ENCODE measurements around the gene AURKA. TPM values are rescaled to one million over a fixed set of nuclear protein-coding genes. Genes with fewer than 3 reads are reported as not detected.
A peak's percentile ranks its signal among the peaks of the same experiment; 100 is the strongest.
"Not testable (repeated sequence)": the region's sequence is repeated elsewhere in the genome, so short reads cannot be mapped to it uniquely, and the experiment has no call there.

Gene AURKA
- total RNA-seq, 2 donors from 2014 or later, result 0.92 to 1.0 TPM

DNA sequence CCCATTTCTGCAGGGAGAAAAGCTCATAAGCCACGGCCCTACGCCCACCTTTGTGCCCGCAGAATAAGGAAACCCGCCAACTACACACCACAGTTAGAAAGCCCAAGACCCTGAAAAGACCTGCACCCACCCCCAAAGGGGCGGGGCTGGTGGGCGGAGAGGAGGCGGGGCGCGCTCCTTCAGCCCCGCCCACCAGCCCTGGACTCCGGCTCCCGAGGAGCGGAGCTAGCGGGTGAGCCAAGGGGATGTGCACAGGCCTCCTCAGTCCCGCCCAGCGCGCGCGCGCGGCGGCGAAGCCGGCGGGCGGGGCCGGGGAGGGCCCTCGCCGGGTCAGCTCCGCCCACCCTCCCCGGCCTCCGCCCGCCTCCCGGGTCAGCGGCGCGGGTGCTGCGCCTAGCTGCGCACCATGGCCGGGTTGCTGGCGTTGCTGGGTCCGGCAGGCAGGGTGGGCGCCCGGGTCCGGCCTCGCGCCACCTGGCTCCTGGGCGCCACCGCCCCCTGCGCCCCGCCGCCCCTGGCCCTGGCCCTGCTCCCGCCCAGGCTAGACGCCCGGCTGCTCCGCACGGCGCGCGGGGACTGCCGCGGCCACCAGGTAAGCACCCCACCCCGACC is 33.3 kb downstream of the AURKA start, which contains the start of gene FAM210B:
FAM210B (plus strand) TSS at position 375 of the 612 bp plus-strand sequence; CDS start at position 407, 32 bp downstream.
- peak; percentile 73 to 86 (median 82) for DNase-seq
- H3K9me3 ChIP-seq (ENCODE audit: control insufficient read depth, low read length, poor library complexity, severe bottlenecking), result no peaks in the 10 kb centered on the region
- Mint-ChIP-seq H3K27me3 (no peaks in the 10 kb centered on the region), H3K27ac (peak within 1 kb of the TSS; percentile 65), H3K4me3 (peak within 1 kb of the TSS; percentile 87), H3K36me3 (ENCODE audit: low read depth) (peaks cover 4% of the 10 kb centered on the region), H3K4me1 (peaks cover 20% of the 10 kb centered on the region)
- ATAC-seq, result peak; percentile 100

DNA sequence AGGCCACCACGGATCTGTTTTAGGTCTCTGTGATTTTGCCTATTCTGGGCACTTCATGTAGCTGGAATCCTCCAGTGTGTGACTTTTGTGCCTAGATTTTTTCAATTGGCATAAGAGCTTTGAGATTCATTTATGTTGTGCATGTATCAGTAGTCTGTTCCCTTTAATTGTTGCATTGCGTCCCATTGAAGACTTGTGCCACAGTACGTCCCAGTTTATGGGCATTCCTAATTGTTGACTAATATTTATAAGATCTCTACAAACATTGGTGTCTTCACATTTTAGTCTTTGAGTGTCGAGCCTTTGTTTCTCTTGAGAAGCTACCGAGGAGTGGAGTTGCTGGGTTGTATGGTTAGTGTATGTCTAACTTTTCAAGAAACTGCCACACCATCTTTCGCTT is 33.9 kb downstream of the AURKA start:
- ATAC-seq (no peak), DNase-seq (no peak)
- Mint-ChIP-seq H3K36me3 (ENCODE audit: low read depth) (peaks cover 4% of the 10 kb centered on the region), H3K27ac (no peak overlapping the region), H3K4me3 (peak overlapping the region; percentile 78), H3K4me1 (peaks cover 20% of the 10 kb centered on the region), H3K27me3 (no peaks in the 10 kb centered on the region)
- no peaks in the 10 kb centered on the region for H3K9me3 ChIP-seq (ENCODE audit: control insufficient read depth, low read length, poor library complexity, severe bottlenecking)

DNA sequence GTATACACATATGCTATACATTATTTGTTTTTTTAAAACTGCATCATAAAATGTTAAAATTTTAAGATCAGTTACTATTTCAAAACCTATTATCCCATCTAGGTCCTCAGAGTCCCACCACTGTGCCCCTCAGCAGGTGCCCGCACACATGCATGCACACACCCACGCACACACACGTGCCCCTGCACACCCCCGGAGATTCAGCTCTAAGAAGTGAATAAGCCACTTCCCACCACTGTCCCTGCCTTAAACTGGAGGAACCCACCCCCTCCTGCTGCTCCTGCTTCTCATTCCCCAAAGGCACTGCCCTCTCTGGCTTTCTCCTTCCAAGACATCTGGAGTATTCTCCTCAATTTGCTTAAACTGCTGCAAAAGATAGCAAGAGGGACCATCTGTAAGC is 38.7 kb downstream of the AURKA start:
- peaks cover 16% of the 10 kb centered on the region for H3K27me3 Mint-ChIP-seq
- no peaks in the 10 kb centered on the region for H3K9me3 ChIP-seq (ENCODE audit: control insufficient read depth, low read length, poor library complexity, severe bottlenecking)
- peaks cover 7% of the 10 kb centered on the region for H3K4me1 Mint-ChIP-seq
- DNase-seq (no peak), ATAC-seq (no peak)
- no peak overlapping the region for H3K27ac Mint-ChIP-seq
- H3K4me3 Mint-ChIP-seq, result no peak overlapping the region
- no peaks in the 10 kb centered on the region for H3K36me3 Mint-ChIP-seq (ENCODE audit: low read depth)

DNA sequence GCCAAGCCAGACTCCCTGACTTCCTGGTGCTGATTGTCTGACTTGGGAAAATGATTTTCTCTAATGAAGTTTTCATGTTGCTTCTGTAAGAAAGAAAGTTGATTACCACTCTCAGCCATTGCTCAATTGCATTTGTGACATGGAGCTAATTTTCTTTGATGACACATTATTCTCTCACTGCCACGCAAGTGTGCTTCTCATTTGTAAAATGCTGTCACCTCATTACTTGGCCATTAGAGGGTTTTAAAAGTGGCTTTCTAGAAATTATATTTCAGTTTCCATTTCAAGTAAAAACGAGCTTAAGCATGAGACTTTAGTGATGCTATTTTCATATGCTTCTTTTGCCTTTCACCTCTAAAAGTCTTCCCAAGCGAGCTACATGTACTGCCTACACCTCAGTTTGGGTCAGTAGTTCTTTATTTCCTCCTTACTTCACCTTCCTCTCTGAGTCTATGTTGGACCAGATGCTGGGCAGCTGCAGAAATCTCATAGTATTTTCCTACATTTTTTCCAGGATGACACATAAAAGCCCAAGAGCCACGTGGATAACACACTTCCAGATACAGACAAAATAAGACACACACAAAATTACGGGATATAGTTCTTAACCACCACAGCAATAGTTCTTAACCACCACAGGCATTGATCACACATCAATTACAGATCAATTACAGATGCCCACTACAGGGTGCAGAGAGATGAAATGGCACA is 39.5 kb downstream of the AURKA start:
- H3K36me3 Mint-ChIP-seq (ENCODE audit: low read depth), result no peaks in the 10 kb centered on the region
- DNase-seq, result no peak
- no peak for ATAC-seq
- H3K4me1 Mint-ChIP-seq, result peaks cover 7% of the 10 kb centered on the region
- H3K9me3 ChIP-seq (ENCODE audit: control insufficient read depth, low read length, poor library complexity, severe bottlenecking), result no peaks in the 10 kb centered on the region
- no peak overlapping the region for H3K27ac Mint-ChIP-seq
- H3K4me3 Mint-ChIP-seq, result no peak overlapping the region
- peaks cover 24% of the 10 kb centered on the region for H3K27me3 Mint-ChIP-seq

DNA sequence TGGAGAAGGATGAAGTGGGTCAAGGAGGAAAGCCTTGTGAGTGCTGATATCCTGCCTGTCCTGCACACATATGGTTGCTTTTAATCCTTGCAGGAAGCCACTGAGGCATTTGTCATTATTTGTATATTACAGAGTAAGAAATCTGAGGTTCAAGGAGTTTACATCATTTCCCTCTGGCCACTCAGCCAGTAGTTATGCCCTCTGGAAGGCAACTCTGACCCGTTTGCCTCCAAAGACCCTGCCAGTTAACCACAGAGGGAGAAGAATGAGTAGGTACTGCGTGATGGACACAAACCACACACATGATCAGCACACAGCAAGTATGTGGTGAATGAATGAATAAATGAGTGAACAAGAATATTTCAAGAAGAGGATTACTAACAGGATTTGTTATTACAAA is 41.2 kb downstream of the AURKA start:
- ATAC-seq (no peak), DNase-seq (no peak)
- peaks cover 34% of the 10 kb centered on the region for H3K27me3 Mint-ChIP-seq
- H3K9me3 ChIP-seq (ENCODE audit: control insufficient read depth, low read length, poor library complexity, severe bottlenecking), result no peaks in the 10 kb centered on the region
- peaks cover 4% of the 10 kb centered on the region for H3K36me3 Mint-ChIP-seq (ENCODE audit: low read depth)
- peaks cover 10% of the 10 kb centered on the region for H3K4me1 Mint-ChIP-seq
- H3K4me3 Mint-ChIP-seq, result no peak overlapping the region
- no peak overlapping the region for H3K27ac Mint-ChIP-seq

DNA sequence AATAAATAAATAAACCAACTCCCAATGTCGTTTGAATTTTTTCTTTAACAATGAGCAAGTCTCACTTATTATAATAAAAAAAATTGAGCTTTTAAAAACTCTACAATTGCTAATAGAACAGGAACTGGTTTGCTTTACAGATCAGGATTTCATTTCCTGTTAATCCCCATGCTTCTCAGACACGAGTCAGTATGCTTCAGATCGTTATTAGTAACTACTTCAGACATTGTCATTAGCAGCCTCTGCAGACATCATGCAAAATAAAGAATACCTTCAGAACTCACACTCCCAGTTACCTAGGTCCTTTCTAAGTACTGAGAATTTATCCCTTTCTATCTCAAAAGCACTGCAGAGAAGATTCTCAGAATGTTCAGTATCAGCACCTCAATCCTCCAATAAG is 43.3 kb downstream of the AURKA start:
- Mint-ChIP-seq H3K36me3 (ENCODE audit: low read depth) (peaks cover 4% of the 10 kb centered on the region), H3K4me3 (no peak overlapping the region), H3K27ac (no peak overlapping the region), H3K27me3 (peaks cover 55% of the 10 kb centered on the region), H3K4me1 (peaks cover 15% of the 10 kb centered on the region)
- H3K9me3 ChIP-seq (ENCODE audit: control insufficient read depth, low read length, poor library complexity, severe bottlenecking), result no peaks in the 10 kb centered on the region
- DNase-seq, result no peak
- no peak for ATAC-seq

DNA sequence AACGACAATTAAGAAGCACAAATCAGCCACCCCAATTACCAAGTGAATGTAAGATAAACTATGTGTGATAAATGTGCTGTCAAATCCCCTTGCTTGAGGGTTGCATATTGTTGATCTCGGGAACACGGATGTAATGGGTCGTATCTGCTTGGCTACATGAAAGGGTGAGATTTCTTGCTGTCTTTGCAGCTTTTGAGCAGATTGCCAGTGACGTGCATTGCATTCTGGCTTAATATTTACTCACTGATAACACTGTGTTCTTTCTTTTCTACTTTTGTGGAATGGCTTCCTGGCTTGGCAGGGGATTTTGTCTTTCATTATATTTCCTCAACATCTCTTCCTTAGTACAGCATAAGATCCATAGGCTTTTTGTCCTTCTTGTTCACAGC is 43.7 kb downstream of the AURKA start:
- ATAC-seq, result no peak
- peaks cover 59% of the 10 kb centered on the region for H3K27me3 Mint-ChIP-seq

DNA sequence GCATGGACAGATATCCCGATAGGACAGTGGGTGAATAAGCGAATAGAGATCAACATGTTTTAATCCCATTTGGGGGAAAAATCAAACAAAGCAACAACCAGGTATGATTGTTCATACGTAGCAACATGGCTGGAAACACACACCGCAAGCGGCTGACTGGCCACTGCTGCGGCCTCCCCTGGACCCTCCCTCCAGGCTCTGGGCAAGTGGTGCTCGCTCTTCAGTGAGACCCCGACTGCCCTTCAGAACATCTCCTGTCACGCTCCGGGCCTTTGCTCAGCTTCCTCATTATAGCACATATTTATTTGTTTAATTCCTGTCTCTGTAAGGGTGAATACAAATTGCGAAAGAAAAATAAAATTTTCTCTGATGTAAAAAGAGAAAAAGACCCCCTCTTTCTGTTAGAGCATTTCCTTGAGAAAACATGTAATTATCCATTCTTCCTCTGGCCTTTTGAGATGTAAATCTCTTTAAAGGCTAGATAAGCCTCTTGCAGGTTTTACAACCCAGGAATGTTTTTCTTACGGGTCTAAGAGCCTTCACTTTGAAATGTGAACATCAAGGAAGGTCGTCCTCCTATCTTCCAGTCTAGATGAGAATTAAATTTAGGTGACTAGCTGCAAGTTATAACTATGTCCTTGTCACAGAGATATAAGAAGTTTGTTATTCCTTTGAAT is 44.2 kb downstream of the AURKA start:
- H3K36me3 Mint-ChIP-seq (ENCODE audit: low read depth), result peaks cover 4% of the 10 kb centered on the region
- ATAC-seq (no peak), DNase-seq (no peak)
- no peaks in the 10 kb centered on the region for H3K9me3 ChIP-seq (ENCODE audit: control insufficient read depth, low read length, poor library complexity, severe bottlenecking)
- H3K4me1 Mint-ChIP-seq, result peaks cover 23% of the 10 kb centered on the region
- no peak overlapping the region for H3K4me3 Mint-ChIP-seq
- H3K27me3 Mint-ChIP-seq, result peaks cover 63% of the 10 kb centered on the region
- H3K27ac Mint-ChIP-seq, result no peak overlapping the region

More for the DNA sequence above, 43.7 kb downstream of the AURKA start:
- peaks cover 4% of the 10 kb centered on the region for H3K36me3 Mint-ChIP-seq (ENCODE audit: low read depth)
- H3K4me3 Mint-ChIP-seq, result no peak overlapping the region
- H3K4me1 Mint-ChIP-seq, result peaks cover 20% of the 10 kb centered on the region
- H3K27ac Mint-ChIP-seq, result no peak overlapping the region
- H3K9me3 ChIP-seq (ENCODE audit: control insufficient read depth, low read length, poor library complexity, severe bottlenecking), result no peaks in the 10 kb centered on the region
- DNase-seq, result no peak

DNA sequence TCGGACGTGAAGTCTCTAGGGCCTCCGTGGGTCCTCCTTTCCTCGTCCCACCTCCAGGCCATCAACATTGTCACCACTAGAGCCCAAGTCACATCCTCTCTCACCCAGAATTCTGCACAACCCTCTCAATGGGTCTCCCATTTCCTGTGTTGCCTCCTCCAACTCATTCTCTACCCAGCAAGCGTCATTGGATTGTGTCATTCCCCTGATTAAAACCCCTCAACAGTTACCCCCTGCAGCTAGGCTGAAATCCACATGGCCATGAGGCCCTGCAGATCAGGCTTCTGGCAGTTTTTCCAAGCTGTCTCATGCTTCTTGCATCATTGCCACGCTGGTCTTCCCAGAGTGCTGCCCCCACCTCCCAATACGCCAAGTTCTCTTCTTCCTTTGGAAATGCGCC is 46.1 kb downstream of the AURKA start:
- peaks cover 22% of the 10 kb centered on the region for H3K4me1 Mint-ChIP-seq
- no peak overlapping the region for H3K27ac Mint-ChIP-seq
- H3K4me3 Mint-ChIP-seq, result no peak overlapping the region
- H3K9me3 ChIP-seq (ENCODE audit: control insufficient read depth, low read length, poor library complexity, severe bottlenecking), result no peaks in the 10 kb centered on the region
- ATAC-seq (no peak), DNase-seq (no peak)
- H3K27me3 Mint-ChIP-seq, result peaks cover 75% of the 10 kb centered on the region
- peaks cover 4% of the 10 kb centered on the region for H3K36me3 Mint-ChIP-seq (ENCODE audit: low read depth)

DNA sequence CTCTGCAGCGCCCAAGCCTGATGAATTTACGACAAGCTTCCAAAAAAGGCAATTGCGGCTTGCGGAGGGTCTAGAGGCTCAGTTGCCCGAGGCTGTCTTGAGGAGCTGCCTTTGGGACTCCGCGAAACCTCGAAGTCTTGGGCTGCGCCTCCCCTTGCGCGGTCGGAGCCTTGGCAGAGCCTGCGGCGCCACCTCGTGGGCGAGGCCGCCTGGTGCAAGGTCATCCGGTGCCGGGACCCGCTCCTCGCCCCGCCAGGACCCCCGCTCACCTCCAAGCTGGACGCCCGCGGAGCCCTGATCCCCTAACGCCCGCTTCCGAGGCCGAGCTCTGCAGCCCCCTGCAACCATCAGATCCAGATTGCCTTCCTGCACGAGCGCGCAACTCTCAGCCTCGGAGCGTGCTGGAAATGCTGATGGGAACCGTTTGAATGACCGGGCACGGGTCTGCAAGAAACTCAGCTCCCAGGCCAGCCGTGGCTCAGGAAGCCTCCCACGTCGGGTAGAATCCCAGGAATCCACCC is 48.1 kb downstream of the AURKA start:
- Mint-ChIP-seq H3K4me3 (peak overlapping the region; percentile 57), H3K27ac (no peak overlapping the region), H3K27me3 (peaks cover 85% of the 10 kb centered on the region), H3K4me1 (peaks cover 22% of the 10 kb centered on the region), H3K36me3 (ENCODE audit: low read depth) (peaks cover 7% of the 10 kb centered on the region)
- H3K9me3 ChIP-seq (ENCODE audit: control insufficient read depth, low read length, poor library complexity, severe bottlenecking), result no peaks in the 10 kb centered on the region
- peak in 2 of 3 donors; percentile 14 to 24 for DNase-seq
- peak; percentile 71 for ATAC-seq

DNA sequence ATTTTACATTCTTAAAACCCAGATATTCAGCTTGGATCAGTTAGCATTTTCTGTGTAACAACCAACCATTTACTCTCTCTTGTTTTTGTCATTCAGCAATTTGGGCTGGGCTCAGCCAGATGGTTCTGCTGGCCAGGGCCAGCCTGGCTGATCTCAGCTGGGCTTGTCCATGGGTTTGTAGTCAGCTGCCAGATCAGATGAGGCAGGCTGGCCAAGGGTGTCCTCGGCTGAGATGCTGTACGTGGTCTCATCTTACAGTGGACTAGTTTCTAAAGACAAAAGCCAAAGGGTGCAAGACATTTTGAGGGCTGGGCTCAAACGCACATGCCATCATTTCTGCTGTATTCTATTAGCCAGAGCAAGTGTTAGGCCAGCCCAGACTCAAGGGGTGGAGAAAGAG is 49.2 kb downstream of the AURKA start:
- H3K9me3 ChIP-seq (ENCODE audit: control insufficient read depth, low read length, poor library complexity, severe bottlenecking), result no peaks in the 10 kb centered on the region
- Mint-ChIP-seq H3K4me3 (no peak overlapping the region), H3K27ac (no peak overlapping the region), H3K4me1 (peaks cover 17% of the 10 kb centered on the region), H3K27me3 (peaks cover 91% of the 10 kb centered on the region), H3K36me3 (ENCODE audit: low read depth) (peaks cover 7% of the 10 kb centered on the region)
- no peak for DNase-seq
- no peak for ATAC-seq

DNA sequence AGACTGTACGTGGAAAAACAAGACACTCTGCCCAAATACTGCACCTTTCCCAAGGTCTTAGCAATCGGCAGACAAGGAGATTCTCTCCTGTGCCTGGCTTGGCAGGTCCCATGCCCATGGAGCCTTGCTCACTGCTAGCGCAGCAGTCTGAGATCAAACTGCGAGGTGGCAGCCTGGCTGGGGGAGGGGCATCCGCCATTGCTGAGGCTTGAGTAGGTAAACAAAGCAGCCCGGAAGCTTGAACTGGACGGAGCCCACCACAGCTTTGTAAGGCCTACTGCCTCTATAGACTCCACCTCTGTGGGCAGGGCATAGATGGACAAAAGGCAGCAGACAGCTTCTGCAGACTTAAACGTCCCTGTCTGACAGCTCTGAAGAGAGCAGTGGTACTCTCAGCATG is 55.3 kb downstream of the AURKA start:
- H3K9me3 ChIP-seq (ENCODE audit: control insufficient read depth, low read length, poor library complexity, severe bottlenecking); ATAC-seq; H3K4me1 Mint-ChIP-seq; H3K4me3 Mint-ChIP-seq; H3K36me3 Mint-ChIP-seq (ENCODE audit: low read depth); DNase-seq; H3K27ac Mint-ChIP-seq: not testable (repeated sequence)
- H3K27me3 Mint-ChIP-seq, result peaks cover 55% of the 10 kb centered on the region

DNA sequence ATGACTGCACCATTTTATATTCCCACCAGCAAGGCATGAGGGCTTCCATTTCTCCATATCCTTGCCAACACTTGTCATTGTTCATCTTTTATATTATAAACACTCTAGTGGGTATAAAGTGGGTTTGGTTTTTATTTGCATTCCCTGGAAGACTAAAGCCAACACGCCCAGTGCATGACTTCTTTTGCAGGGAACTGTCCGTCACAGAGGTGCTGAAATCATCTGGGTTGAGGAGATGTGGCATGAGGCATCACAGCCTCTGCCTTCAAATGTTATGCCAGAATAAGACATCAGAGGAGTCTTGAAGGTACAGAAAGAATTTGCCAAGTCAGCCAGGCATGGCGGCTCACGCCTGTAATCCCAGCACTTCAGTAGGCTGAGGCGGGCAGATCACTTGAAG is 63.2 kb downstream of the AURKA start:
- H3K4me3 Mint-ChIP-seq, result no peak overlapping the region
- no peak overlapping the region for H3K27ac Mint-ChIP-seq
- no peaks in the 10 kb centered on the region for H3K9me3 ChIP-seq (ENCODE audit: control insufficient read depth, low read length, poor library complexity, severe bottlenecking)
- H3K36me3 Mint-ChIP-seq (ENCODE audit: low read depth), result peaks cover 2% of the 10 kb centered on the region
- no peaks in the 10 kb centered on the region for H3K4me1 Mint-ChIP-seq
- peaks cover 29% of the 10 kb centered on the region for H3K27me3 Mint-ChIP-seq
- DNase-seq (no peak), ATAC-seq (no peak)
